ENCODE measurements around the gene UBE3D.
A peak's percentile ranks its signal among the peaks of the same experiment; 100 is the strongest.

The UBE3D gene

GRCh38 chr6:83065511-83066192, at the start of gene UBE3D:
Gene UBE3D, minus strand, starts transcription at chr6:83065841. Its CDS starts 123 bp downstream, at chr6:83065718.
- DNase-seq: peak; percentile 75

- DNase-seq: no peak
Observed at GRCh38 chr6:83114164-83114563, 48.5 kb upstream of the UBE3D start.

DNA sequence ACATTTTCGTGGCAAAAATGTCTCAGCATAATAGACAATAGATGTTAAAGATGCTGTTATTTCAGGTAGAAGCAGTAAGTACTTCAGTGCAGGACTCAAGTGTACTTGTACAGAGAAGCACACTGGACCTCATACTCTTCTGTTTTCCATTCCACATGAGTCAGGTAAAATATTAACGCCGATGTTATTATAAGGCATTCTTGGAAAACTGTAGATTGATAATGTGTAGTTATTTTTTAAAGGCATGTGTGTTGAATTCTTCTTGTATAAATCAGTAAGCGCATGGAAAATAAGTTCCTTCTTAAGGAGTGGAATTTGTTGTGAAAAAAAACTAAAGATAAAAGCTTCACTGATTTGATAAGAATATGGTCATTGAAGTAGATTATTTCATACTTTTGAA, 47.6 kb upstream of the UBE3D start:
- no peak for DNase-seq

DNA sequence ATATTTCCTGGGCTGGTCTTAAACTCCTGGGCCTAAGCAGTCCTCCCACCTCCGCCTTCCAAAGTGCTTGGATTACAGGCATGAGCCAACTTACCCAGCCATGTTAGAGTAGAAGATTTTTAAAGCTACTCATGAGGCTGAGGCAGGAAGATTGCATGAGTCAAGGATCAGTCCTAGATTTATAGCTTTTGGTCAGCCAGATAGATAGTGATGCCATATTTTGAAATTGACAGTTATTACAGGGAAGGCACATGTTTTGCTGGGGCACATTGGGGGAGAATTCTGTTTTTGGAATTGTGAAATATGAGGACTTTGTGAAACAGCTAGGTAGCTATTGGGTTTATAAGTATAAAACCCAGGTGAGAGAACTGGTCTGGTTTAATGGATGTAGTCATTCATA, 42.7 kb upstream of the UBE3D start:
- DNase-seq: no peak

DNA sequence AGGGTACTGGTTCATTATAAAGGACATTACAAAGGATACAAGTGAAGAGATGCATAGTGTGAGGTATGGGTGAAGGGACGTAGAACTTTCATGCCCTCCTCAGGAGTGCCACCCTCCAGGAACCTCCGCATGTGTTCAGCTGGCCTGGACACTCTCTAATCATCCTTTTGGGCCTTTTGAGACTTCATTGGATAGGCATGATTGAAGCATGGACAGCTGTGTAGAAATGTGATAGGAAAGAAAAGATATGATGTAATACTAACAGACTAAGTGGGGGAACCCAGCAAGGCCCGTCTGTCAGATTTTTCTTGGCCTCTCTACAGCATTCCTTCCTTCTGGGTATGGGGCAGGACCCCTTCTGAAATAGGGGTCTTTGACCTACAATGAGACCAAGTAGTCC, 32.9 kb upstream of the UBE3D start:
- no peak for DNase-seq

DNA sequence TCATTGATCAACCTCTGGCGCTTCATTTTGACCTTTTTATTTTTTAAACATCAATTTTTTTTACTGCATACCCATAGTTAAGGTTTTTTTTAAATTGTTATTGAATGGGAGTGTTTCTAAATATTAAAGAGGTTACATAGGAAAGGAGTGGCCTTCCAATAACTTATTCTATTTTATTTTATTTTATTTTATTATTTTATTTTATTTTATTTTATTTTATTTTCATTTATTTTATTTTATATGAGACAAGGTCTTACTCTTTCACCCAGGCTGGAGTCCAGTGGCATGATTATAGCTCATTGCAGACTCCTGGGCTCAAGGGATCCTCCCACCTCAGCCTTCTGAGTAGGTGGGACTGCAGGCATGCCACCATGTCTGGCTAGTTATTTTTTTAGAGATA, 32.0 kb upstream of the UBE3D start:
- no peak for DNase-seq

DNA sequence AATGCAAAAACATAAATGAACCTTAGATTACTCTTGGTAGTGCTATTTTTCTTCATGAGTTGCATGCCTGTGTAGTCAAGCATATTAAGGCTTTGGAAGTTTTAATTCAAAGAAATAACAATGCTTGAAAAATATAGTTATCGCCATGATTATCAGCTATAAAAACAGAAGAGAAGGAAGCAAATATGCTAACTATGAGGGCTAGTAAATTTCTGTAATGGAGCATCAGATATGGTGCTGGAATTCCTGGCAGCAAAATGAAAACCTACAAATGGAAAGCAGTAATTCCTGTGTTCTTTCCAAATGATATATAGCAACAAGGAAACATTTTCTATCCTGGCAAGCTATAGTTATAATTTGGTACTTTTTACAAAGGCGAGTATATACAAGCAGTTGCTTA, 31.6 kb upstream of the UBE3D start:
- peak; percentile 25 for DNase-seq

- DNase-seq: peak; percentile 30
Observed at GRCh38 chr6:83096791-83097190, 31.1 kb upstream of the UBE3D start.

GRCh38 chr6:83092756-83093399, 27.2 kb upstream of the UBE3D start:
- peak; percentile 29 for DNase-seq

GRCh38 chr6:83086751-83087150, 21.1 kb upstream of the UBE3D start:
- DNase-seq: no peak

- DNase-seq: no peak
Observed at GRCh38 chr6:83083476-83083875, 17.8 kb upstream of the UBE3D start.

DNA sequence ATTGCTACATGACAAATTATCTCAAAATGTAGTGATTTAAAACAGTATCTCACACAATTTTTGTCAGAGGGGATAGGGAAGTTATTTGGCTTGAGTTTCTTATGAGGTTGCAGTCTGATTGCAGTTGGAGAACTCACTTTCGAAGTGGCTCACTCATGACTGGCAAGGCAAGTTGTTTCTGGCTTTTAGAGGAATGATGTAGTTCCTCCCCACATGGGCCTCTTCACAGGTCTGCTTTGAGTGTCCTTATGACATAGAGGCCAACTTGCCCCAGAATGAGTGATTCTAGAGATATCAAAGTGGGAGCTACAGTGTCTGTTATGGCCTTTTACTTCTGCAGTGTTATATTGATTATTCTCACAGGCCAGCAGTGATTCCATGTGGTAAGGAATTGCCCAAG, 8.0 kb upstream of the UBE3D start:
- DNase-seq: no peak

DNA sequence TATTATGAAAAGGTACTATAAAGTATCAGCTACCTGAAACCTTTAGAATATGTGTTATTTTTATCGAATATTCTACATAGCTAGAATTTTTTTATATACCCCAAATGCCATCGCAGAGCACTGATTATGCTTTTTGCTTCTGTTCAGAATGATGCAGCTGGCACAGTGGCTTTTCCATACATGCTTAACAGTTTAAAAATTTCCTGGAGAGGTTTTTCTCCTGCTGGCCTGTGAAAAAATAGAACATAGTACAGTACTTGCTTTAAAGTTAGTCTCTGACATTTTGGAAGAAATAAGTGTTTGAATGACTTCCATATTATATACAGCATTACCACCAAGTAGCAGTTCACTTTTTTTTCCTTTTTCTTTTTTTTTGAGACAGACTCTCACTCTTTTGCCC, 7.1 kb upstream of the UBE3D start:
- DNase-seq: no peak

DNA sequence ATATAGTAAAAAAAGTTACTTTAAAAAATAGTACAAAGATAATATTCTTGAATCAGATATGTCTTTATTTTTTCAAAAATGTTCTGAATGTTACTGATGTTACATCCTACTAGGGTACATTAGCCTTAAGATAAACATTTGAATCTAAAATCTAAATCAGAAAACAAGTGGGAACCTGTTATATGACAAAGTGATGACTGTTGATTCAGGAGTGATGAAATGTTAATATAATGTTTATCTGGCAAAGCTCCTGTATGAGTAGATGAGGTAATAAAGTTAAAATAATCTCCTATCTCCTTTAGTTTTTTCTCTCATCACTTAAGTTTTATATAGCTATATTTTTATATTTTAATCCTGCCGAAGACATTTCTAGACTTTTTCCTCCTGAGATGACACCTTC, 6.1 kb upstream of the UBE3D start:
- DNase-seq: no peak

GRCh38 chr6:83071023-83071422, 5.4 kb upstream of the UBE3D start:
- no peak for DNase-seq

GRCh38 chr6:83069633-83070032, 4.0 kb upstream of the UBE3D start:
- DNase-seq: no peak

DNA sequence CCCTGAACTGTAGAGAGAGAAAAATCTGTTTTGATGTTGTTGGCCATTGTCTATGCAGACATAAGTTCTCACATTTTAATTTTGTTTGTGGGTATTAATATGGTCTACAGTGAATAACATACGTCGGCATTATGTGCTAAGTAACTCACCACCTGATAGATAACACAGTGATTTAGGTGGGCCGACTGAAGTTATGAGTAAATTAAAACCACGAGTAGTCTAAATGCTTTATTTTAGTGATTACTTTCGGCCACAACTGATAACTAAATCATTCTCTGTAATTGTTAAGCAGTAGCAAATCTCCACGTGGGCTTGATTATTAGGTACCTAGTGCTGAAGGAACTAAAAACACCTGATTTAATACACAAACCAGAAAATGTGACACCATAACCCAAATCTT, 3.0 kb upstream of the UBE3D start:
- no peak for DNase-seq

GRCh38 chr6:83067448-83068439, 2.1 kb upstream of the UBE3D start, which contains the start of gene DOP1A:
Gene DOP1A, plus strand, starts transcription at chr6:83067671. Its CDS starts 29,307 bp downstream, at chr6:83096978.
- DNase-seq: peak; percentile 91

DNA sequence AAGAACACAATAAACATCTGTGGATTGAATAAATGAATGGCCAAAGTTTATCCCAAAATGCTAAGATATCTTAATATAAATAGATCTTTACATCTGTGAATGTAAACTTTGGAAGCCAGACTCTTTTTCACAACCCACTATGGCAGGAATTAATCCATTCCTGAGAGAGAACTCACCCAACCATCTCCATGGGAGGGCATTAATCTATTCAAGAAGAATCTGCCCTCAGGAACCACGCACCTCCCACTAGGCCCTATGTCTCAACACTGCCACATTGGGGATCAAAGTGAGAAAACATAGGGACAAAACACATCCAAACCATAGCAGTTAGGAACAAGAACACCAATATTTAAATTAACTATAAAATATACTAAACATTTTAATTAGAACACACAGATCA, 3.4 kb downstream of the UBE3D start:
- DNase-seq: peak; percentile 78

DNA sequence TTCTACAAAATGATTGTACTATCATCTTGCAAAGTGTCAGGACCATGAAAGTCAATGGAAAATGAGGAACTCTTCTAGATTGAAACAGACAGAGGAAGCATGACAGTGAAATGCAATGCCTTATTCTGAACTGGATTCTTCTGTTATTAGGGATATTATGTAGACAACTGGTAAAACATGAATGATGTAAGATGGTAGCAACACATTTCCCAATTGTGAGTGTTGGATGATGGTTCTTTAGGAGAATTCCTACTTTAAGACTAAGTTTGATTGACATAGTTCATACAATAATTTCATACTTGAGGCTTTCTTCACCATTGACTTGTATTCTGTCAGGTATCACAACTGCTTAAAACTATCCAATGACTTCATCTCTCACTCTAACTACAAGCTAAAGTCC, 4.5 kb downstream of the UBE3D start:
- DNase-seq: no peak

- DNase-seq: peak; percentile 46
Observed at GRCh38 chr6:83057705-83058321, 7.8 kb downstream of the UBE3D start.

DNA sequence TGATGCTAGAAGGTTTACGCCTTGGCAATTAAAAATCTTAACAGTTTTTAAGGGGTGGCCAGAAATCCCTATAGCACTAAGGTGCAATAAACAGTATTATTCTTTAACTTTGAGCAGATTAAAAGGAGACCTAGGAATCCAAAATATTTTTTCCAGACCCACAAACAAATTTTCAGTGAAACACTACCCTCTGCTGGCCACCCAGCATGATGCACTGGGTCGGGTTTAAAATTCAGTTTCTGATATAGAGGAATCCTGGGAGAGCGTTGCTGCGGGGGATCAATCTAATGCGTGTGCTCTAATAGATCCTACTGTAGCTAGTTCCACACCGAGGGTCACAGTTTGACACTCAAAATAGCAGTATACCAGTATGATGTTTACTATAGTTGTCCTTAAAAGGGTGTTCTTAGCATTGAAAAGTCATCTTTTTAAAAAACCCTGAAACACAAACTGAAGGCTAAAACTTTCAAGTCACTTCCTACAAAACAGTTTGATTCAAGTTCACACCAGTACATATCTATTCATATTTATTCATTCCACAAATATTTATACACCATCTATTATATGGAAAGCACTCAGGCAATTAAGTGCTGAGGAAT, 10.2 kb downstream of the UBE3D start:
- peak; percentile 43 for DNase-seq

DNA sequence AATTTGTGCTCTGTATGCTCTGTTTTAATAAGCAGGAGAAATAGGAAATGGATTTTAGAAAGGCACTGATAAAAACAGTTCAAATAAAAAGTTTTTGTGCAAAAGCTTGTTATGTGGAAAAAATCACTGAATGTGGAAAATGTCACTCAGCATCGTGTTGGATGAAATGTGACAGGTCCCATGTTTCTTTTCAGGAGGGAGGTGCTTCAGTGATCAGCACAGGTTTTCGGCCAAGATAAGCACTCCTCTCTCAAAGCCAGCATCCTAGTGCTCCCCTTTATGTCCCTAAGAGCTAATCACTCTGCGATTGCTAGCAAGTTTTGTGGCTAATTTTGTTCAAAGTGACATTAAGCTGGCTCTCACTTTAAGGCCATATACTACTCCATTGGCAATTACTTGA, 12.0 kb downstream of the UBE3D start:
- DNase-seq: no peak

Data from fibroblast of skin of right biceps (primary cell).